NCI-H1436 treated with DMSO at 0.1 percent for 48 hours (cell line): ENCODE measurements around the gene HYCC1.

Experiments used
- DNase-seq: peaks from one replicate; lab custom pipeline; 2025; lab: John Stamatoyannopoulos, UW

The HYCC1 gene

DNA sequence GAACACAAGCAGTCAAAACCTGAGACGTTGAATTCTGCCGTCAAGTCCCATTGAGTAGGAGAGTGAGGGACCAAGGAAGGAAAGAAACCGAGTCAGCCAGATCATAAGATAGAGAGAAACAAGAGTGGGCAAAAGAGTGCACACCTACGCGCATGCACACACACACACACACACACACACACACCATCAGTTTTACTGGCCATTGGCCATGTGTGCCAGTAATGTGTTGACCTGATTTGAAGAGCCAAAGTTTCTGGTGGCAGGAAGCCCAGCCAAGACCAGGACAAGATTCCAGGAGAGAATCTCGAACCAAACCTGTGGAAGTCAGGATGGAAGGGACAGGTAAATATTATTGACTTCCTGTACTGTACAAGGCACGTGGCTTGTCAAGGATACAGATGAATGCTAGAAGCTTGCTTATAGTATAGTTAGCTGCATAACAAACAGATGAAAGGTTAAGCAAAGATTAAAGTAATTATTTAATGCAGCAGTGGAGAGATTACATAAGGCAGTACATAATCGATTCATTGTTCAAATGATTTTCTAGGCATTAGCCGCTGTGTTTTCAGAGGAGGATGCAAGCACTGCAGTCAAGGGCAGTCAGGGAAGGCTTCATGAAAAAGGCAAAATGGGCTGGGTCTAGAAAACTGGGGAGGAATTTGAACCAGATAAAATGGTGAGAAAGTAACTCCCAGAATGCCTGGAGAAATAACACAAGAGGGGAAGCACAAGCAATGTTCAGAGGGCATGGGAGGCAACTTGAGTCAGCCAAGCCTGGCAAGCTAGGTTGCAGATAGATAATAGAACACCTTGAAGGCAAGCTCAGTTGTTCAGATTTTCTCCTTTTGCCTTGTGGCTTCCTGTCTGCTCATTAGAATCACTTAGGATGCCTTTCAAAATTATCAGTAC lies 2.7 kb upstream of the HYCC1 start:
- no peak for DNase-seq

DNA sequence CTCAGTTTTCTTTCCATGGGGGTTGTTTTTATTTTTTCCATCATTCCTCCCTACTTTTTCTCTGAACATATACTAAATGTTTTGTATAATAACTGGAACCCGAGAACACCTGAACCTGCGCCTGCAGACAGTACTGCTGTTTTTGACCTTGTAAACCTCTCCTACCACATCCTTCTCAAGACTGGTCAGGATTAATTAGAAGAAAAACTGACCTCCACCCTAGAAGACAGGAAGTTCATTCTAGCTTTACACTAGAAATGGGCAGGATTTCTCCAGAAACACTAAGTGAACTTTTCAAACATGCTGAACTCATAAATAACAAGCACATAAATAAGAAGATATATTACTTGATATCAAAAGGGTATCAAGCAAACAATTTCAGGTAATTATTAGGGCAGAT lies 751 bp upstream of the HYCC1 start:
- no peak for DNase-seq

DNA sequence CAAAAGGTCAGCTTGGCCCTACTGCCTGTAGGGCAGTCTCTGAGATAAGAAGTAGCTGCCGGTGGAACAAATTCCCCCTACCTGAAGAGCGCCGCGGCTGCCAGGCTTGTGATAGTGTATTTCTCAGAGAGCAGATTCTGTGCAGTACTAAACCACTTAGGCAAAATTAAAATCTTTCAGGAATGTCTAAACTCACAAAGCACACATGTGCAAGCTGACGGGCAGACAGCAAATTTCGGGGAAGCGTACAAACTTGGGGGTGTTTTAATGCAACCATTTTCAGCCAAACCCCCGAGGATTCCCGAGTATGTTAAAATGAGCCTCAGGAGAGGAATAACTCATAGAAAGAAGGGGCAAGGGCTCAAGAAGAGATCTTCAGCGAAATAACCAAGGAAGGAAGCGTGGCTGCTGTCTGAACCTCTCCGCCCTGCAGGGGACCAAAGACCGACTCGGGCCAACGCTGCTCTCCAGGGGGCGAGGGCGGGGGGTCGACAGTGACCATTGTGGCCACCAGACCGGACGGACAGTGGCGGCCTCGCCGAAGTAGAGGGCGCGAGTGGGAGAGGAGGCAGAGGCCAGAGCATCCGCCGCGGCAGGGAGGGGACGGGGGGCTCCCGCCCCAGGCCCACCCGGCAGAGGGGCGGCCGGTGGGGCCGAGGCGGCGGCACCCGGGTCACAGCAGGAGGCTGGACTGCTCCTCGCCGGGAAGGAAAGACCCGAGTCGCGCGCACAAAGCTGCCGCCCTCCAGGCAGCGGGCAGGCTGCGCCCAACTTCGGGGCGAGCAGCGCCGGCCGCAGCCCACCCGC lies 819 bp downstream of the HYCC1 start:
- DNase-seq = no peak

DNA sequence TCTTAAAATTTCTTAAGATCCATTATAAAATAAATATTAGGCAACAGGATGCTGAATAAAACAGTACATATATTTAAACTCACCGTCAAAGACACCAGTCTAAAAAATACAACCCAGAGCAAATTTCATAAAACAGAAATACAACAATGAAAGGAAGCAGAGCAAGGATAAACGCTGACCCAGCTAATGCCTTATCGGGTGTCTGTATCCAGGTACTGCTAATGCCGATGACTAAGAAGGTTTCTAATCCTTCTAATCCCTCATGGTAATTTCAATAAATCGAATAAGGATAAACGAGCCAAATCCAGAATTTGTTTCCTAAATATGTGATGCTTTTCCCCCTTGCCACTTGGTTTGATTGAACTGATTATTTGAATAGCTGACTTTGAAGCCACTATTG lies 1.7 kb downstream of the HYCC1 start:
- no peak for DNase-seq

DNA sequence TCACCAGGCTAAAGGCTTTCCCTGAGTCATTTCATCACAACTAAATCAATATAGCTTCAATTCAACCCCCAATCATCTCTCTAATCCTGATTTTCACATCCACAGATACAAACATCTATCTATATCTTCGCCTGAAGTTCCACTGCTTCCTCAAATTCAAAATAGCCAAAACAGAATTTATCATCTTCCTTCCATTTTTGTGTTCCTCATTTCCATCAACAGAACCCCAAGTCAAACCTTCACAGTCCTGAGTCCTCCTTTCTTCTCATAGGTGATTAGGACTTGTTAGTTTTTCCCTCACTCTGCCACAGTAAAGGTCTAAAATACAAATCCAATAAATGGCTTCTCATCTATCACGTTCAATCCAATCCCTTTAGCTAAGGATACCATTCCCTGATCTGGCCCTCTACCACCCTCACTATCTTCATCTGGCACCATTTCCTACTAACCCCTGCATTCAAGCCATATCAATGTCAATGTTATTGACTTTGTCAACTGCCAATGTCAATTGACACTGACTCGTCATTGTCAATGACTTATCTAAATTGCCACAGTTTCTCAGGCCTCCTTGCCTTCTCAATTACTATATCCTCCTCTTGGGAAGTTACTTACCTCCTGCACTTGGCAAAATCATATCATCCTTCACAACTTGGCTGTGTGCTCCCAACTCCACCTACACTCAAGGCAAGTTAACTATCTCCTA lies 2.6 kb downstream of the HYCC1 start:
- no peak for DNase-seq

DNA sequence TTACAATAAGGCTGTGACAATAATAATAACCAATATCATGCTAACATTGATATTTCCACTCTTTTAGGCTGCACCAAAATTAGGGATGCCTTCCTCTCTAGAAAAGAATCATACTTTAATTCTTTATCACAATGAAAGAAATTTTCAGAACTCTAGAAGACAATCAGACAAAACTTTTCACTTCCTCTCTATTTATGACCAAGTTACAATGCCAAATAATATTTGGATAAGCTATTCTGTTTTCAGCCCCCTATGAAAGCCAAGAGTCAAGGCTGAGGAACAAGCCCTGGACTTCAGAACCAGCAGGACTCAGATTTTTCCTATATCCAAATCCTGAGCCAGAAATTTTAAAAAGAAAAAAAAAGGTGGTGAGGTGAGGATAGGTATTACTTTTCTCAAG lies 4.6 kb downstream of the HYCC1 start:
- DNase-seq = no peak

DNA sequence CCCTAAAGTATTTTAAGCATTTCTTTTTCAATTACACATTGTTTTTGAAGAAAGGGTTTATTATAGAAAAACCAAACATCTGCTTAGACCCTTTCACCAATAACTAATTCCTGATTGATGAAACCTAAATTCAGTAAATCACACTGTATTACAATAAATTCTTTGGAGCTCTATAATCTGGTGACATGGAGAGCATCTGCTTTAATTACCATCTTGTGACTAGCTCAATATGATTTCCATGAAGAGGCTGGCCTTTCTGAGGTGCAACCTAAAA lies 9.7 kb downstream of the HYCC1 start:
- no peak for DNase-seq

DNA sequence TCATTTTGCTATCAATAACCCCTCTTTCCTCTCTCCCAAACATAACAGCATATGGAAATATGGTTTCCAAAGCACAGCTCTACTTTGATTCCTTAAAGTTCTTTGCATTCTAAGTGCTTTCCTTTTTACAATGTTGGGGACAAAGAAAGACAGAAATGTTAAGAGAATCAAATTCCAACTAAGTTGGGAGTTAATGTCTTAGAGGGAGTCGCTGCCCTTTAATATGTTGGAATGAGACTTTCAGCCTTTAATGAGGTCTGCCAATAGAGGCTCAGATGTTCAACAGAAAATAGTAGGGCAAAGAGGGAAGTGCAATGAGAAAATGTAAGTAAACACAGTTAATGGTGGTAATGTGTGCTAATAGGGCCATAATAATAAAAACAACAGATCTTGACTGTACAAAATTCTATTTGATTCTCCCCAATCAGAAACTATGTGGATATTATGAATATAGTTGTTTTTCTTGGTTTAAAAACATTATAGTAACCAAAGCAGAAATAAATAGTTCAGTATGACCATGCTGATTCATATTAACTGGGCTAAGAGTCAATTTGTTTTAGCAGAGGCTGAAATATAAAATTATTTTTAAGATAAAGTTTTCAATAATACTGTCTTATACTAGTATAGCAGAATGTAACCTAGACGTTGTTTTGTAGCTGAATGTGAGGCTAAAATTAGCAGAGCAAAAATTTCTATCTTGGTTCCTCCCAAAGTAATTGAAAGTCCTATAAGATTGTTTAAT lies 10.3 kb downstream of the HYCC1 start:
- DNase-seq = no peak

DNA sequence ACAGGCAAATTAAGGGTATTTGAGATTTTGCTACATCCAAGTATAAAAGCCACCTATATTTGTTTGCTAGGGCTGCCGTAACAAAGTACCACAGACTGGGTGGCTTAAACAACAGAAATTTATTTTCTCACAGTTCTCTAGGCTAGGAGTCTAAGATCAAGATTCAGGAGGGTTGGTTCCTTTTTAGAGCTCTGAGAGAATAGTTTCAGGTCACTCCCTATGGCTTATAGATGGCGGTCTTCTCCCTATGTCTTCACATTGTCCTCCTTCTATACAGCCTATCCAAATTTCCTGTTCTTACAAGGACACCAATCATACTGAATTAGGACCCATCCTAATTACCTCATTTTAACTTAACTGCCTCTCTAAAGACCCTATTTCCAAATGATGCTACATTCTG lies 11.2 kb downstream of the HYCC1 start:
- DNase-seq = no peak

DNA sequence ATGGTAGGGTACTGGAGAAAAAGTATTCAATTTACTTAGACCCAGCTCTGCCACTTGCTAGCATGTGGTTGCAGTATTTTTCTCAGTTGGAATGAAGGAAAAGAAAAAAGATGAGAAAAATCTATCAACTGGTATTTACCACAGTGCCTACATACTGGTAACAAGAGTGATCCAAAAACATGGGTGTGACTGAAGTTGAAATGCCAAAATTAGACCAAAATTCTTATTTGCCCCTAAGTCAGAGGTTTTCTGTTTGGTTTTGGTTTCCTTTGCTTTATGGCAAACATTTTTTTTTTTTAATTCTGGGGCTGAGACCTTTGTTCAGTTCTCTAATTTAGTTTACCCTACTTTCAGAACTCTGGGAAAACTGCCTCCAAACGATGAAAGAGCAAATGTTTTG lies 12.3 kb downstream of the HYCC1 start:
- DNase-seq = no peak

DNA sequence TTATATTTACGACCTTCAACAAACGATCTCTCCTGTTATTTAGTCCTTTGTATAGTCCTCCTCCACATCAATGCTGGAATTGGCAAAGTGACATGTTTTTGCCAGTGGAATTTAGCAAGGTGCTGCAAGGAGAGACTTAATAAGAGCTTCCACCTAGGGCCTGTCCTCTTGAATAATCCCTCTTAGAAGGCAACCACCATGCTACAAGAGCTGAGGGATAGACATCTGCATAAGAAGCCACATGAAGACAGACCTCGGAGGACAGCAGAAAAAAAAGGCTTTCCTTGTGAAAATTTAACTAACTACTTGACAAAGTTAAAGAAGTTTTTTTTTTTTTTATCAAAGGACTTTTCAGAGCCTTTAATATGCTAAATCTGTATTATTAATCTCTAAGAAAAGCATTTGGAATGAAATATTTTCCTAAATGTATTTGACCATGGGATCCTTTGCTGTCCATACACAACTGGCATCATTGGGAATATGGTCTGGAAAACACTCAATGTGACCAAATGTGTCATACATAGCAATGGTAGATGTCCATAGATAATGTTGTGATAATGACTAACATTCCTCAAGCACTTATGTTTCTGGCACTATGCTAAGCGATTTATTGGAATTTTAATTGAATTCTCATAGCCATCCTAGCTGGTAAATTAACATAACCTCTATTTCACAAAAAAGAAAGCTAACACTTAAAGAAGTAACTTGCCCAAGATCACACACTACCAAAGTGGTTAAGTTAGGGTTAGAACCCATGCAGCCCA lies 13.2 kb downstream of the HYCC1 start:
- DNase-seq = no peak

DNA sequence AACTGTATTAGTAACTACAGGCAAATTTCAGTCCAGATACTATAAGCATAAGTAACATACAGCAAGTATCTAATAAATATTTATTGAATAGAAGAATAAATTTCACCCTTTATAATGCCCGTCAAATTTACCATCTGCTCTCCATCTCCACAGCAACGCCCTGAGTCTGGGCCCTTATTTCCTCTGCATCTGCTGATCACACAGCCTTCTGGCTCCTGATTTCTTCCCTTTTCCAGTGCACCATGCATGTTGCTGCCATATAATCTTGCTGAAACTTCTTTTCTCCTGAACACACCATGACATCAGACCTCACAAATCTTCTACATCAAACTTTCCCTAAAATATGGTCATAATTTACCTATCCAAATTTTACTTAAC lies 15.4 kb downstream of the HYCC1 start:
- no peak for DNase-seq

DNA sequence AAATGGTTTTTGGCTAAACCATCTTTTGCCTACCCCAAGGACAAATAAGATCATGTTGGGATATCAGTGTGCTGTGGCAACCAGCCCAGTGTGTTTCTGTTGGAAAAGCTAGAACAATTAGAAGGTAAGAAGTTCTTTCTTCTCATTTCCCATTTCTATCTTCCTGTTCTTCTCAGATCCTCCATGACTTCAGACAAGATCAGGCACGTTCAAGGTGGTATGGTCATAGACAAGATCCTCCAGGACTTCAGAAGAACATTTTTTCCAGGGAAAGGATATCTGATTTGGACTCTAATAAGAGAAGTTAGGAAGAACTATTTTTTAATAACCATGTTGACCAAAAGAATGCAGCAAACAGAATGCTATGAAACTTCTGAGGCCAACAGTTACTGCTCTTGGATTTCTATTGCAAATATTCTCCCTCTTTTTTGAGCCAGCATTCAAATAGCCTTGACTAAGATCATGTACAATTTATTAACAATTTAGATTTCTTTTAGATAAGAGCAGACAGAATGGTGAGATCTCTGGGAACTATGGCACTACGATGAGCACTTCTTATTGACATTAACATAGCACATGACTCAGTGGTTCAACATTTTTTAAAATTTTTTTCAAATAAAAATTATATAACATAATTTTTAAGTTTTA lies 15.9 kb downstream of the HYCC1 start:
- DNase-seq = no peak

DNA sequence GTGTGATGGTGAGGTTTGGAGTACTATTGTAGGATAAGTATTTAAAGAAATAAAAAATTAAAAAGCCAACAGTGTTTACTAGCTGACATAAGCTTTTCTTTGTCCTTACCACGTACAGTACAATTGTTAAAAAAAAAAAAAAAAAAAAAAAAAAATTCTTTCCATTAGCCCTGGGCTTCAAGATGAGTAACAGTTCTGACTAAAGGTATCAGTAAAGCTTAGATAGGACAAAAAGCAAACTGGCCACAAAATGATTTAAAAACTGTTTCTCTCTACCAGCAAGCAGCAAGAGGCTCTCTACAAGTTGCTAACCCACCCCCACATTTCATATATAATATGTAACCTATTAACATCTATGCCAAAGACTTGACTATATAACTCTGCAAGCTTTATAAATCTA lies 17.5 kb downstream of the HYCC1 start:
- no peak for DNase-seq

DNA sequence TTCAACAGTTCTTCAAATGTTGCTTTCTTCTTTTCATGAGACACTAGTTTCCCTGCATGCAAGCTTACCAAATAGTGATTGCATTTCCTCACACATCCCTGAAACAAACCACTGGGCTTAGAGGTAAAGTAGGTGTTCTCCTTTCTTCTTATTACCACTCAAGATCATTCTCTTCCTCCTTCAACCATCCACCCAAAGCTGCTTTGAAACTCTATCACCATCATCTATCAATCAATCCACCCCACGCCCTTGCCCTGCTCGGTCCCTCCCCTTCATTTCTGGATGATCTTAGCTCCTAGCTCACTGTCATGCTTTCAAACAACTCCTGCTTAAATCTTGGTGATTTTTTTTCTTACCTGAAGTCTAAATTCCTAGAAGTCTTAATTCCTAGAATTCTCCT lies 18.9 kb downstream of the HYCC1 start:
- no peak for DNase-seq

DNA sequence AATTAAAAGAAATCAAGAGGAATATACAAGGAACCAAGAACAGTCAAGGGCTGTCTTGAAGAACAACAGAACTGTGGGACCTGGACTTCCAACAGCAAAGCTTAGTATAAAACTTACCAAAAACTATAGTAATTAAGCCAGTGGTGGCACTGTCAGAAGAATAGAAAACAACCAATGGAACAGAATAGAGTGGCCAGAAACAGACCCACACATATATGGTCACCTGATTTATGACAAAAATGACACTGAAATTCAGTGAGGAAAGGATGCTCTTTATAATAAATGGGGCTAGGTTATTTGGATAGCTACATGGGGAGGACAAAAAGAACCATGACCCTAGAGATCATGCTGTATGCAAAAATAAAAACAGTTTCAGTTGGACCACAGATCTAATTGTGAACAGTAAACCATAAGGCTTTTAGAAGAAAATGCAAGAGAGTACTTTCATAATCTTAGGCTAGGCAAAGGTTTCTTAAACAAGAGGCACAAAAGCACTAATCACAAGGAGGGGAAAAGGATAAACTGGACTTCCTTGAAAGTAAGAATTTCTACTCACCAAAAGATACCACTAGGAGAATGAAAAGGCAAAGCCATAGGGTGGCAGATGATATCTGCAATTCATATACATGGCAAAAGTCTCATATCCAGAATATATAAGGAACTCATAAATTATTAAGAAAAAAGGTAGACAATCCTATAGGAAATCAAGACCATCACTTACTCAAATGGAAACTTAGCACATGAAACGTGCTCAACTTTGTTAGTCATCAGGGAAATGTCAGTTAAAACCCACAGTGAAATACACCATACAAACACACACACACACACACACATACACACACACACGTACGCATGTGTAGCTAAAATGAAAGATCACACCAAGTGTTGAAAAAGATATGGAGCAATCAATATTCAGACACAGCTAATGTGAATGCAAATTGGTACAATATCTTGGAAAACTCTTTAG lies 20.8 kb downstream of the HYCC1 start:
- DNase-seq = no peak

DNA sequence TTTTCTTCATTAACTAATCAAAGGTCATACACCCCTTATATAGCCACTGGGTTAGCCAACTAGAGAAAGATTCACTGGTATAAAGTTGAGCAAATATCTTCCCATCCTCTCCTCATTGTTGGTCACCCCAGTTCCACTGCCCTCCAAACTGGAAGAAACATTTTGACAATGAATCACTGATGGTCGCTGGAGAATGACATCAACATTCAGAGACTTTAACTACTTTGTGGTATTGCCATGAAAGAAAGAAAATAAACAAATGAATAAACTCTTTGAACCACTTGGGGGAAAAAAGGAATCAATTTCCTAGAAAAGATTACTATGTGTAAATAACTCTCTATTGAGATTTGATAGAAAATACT lies 23.4 kb downstream of the HYCC1 start:
- DNase-seq = no peak

DNA sequence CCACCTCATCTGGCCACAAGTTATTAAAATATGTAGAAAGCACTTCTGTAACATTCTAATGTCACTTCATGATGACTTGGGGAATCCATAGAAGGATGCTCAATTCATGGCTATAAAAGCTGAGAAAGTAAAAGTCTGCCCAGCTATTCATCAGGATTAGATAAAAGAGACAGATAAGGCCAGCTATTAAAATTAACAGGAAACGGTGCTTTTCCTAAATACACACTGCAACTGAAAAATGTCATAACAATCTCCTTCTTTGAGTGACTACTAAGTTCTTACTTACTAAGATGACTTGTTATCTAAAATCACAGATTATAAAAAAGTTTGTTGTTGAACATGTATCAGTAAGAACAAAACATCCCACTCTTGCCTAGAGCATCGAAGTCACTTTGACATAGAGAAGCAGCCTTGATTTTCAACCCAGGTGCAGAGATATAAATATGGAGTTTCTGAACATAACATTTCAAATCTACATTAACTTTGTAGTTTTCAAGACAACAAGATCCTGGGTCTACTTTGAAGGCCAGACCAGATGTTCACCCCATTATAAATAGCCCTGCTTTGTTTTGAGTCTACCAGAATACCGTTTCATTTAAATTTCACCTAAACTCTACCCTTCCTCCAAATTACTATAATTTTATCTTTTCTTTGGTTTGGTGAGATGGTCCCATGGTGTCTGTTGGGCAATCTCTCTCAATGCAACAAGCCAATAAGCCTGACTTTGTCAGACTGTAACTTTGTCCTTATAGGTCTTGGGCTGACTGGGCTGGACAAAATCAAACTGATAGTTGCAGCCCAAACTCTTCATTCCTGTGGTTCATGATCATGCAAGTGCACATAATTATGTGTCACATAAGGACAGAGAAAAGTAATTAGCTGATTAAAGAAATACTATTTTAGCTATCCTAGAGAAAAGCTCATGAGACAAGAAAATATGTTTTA lies 24.0 kb downstream of the HYCC1 start:
- DNase-seq = no peak

DNA sequence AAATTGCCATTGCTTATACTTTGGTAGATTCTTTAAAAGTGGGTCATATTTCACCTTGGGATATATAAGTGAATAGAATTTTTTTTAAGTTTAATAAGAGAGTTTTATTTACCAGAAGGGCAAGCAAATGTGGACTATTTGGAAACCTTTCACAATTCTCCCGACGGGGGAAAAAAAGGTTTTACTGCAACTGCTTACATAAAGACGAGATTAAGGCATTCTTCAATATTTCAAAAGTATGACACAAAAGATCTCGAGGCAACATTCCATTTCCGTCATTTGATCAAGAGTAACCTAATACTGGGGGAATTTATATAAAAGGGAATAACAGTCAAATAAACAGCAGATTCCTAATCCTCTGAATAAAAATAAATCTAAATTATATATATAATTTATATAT lies 28.5 kb downstream of the HYCC1 start:
- no peak for DNase-seq
